Body of pancreas (tissue), 4 donors: ENCODE results near the gene ZBTB5. TPM values are rescaled to one million over a fixed set of nuclear protein-coding genes. Genes with fewer than 3 reads are reported as not detected.

ENCODE experiments used
- ATAC-seq: fragments of 150-250 bp; one replicate; pipeline ENCODE4 v1.9.1; 2016
- DNase-seq, 4 donors: peaks; one replicate each; pipeline ENCODE4 v3.0.0-alpha.2; 2019
- H3K27ac ChIP-seq, 4 donors: fragments of 200-600 bp; sonication (generic); 1 replicate in 3 of 4; 2 replicates in 1 of 4; pipeline versions ENCODE4 v1.5.1 to v1.6.1; 2016 to 2019; ENCODE audit warnings: mild to moderate bottlenecking in 1 of 4, mixed read lengths in 1 of 4, moderate library complexity in 1 of 4
- H3K27me3 ChIP-seq, 2 donors: fragments of 200-600 bp; sonication (generic); one replicate each; pipeline ENCODE4 v1.6.0; 2016; ENCODE audit warnings: mild to moderate bottlenecking in 1 of 2
- H3K36me3 ChIP-seq, 2 donors: fragments of 200-600 bp; sonication (generic); replicated peaks in 1 of 2; 2 replicates each; pipeline ENCODE4 v1.5.1; 2016; ENCODE audit warnings: low read depth in 2 of 2; ENCODE audit not compliant: insufficient read depth in 1 of 2
- H3K4me1 ChIP-seq: fragments of 200-600 bp; sonication (generic); one replicate; pipeline ENCODE4 v1.6.0; 2016
- H3K4me3 ChIP-seq, 2 donors: fragments of 200-600 bp; sonication (generic); 1 replicate in 1 of 2; 2 replicates in 1 of 2; pipeline ENCODE4 v1.5.1; 2016 to 2019
- H3K9me3 ChIP-seq, 3 donors: fragments of 200-600 bp; sonication (generic); 1 replicate in 2 of 3; 2 replicates in 1 of 3; pipeline ENCODE4 v1.5.1; 2016
- CTCF ChIP-seq, 7 experiments: fragments of 450-650 bp in 4 of 7; fragments of 200-600 bp in 3 of 7; sonication (generic) in 3 of 7; IDR thresholded peaks; one replicate each; pipeline ENCODE4 v1.5.1; 2016 to 2019; ENCODE audit warnings: antibody characterized with exemption in 7 of 7
- POLR2A ChIP-seq, 3 donors: fragments of 450-650 bp; IDR thresholded peaks; one replicate each; pipeline ENCODE4 v1.6.1; 2016; ENCODE audit warnings: antibody characterized with exemption in 3 of 3, mild to moderate bottlenecking in 2 of 3
- WGBS, 2 donors: methylation state at CpG; one replicate each; pipeline ENCODE4 v1.1.5; 2017; 5-methylcytosine and 5-hydroxymethylcytosine counted together
- intact Hi-C: fragments of 100-400 bp; cut with DNase I; formaldehyde crosslinking; loops from one replicate; pipeline ENCODE4 v1.15.1; 2023
- total RNA-seq, 2 donors: library from RNA; depleted of rRNA; stranded (reverse); fragments of >200 nt; gene quantifications; one replicate each; pipeline ENCODE4 v1.1.0, GENCODE V29; 2016

ZBTB5 gene
- total RNA-seq, 2 donors from 2014 or later: 8.8 to 9.9 TPM

- Histone ChIP-seq H3K27ac (peak within 1 kb of the TSS; percentile 60 to 87 (median 85)), H3K36me3 (no peaks in the 10 kb centered on the region), H3K4me1 (peaks cover 44% of the 10 kb centered on the region), H3K9me3 (no peaks in the 10 kb centered on the region), H3K27me3 (no peaks in the 10 kb centered on the region), H3K4me3 (peak within 1 kb of the TSS; percentile 60 to 81)
- peak; percentile 91 to 92 (median 92) for DNase-seq
- TF ChIP-seq CTCF (IDR thresholded peaks at IDR 0.05): peak in 1 of 7 experiments; percentile 4
- peak; percentile 74 to 87 (median 87) for TF ChIP-seq POLR2A (IDR thresholded peaks at IDR 0.05)
- ATAC-seq: peak; percentile 95
- intact Hi-C loops: no loop called here
- 1 to 2% methylated on average over 7 to 56 of the region's 56 CpGs for WGBS, 2 donors
Measured at GRCh38 chr9:37422289-37423104, 42.8 kb downstream of the ZBTB5 start, which contains the start of gene GRHPR. Gene GRHPR, plus strand, starts transcription at chr9:37422696. Its CDS starts 55 bp downstream, at chr9:37422751.

- Histone ChIP-seq H3K36me3 (no peaks in the 10 kb centered on the region), H3K4me1 (peaks cover 44% of the 10 kb centered on the region), H3K4me3 (peak overlapping the region in 1 of 2 donors; percentile 60), H3K27me3 (no peaks in the 10 kb centered on the region), H3K9me3 (no peaks in the 10 kb centered on the region), H3K27ac (peak overlapping the region; percentile 60 to 87 (median 85))
- TF ChIP-seq CTCF (IDR thresholded peaks at IDR 0.05) (no peak), POLR2A (IDR thresholded peaks at IDR 0.05) (no peak)
- ATAC-seq (no peak), DNase-seq (peak in 2 of 4 donors; percentile 54 to 62)
- 48 to 52% methylated on average over 8 of the region's 8 CpGs for WGBS, 2 donors
- intact Hi-C loops: no loop called here
Measured at GRCh38 chr9:37421914-37422288, 43.3 kb downstream of the ZBTB5 start.

GRCh38 chr9:37420271-37421215, 44.7 kb downstream of the ZBTB5 start:
- TF ChIP-seq CTCF (IDR thresholded peaks at IDR 0.05): no peak
- TF ChIP-seq POLR2A (IDR thresholded peaks at IDR 0.05): no peak
- intact Hi-C loops: no loop called here

GRCh38 chr9:37419204-37419603, 46.0 kb downstream of the ZBTB5 start:
- peaks cover 45% of the 10 kb centered on the region for H3K4me1 ChIP-seq
- TF ChIP-seq CTCF (IDR thresholded peaks at IDR 0.05) (no peak), POLR2A (IDR thresholded peaks at IDR 0.05) (no peak)
- no peaks in the 10 kb centered on the region for H3K9me3 ChIP-seq
- 83 to 88% methylated on average over 5 of the region's 5 CpGs for WGBS, 2 donors
- no peak for DNase-seq
- H3K36me3 ChIP-seq: no peaks in the 10 kb centered on the region
- H3K4me3 ChIP-seq: no peak overlapping the region
- ATAC-seq: no peak
- intact Hi-C loops: no loop called here
- H3K27me3 ChIP-seq: no peaks in the 10 kb centered on the region
- H3K27ac ChIP-seq: no peak overlapping the region

More at GRCh38 chr9:37420271-37421215, 44.7 kb downstream of the ZBTB5 start:
- no peak overlapping the region for H3K27ac ChIP-seq
- peaks cover 46% of the 10 kb centered on the region for H3K4me1 ChIP-seq
- H3K36me3 ChIP-seq: no peaks in the 10 kb centered on the region
- no peak for DNase-seq
- no peak overlapping the region for H3K4me3 ChIP-seq
- WGBS, 2 donors: 80 to 81% methylated on average over 12 of the region's 12 CpGs
- ATAC-seq: no peak
- H3K27me3 ChIP-seq: no peaks in the 10 kb centered on the region
- H3K9me3 ChIP-seq: no peaks in the 10 kb centered on the region
